Neural progenitor cell (in vitro differentiated cells): ENCODE results near the gene RSPO4.

ENCODE experiments used
- EZH2 ChIP-seq: fragments of 200-600 bp; sonication (generic); IDR thresholded peaks from 2 replicates; pipeline ENCODE4 v1.6.1; 2017; ENCODE audit warnings: antibody characterized with exemption, mild to moderate bottlenecking, moderate library complexity
- TF ChIP-seq, protein P1 (sequence below): fragments of 200-600 bp; sonication (generic); IDR thresholded peaks from 2 replicates; pipeline ENCODE4 v1.5.1; 2017; ENCODE audit warnings: antibody characterized with exemption, mild to moderate bottlenecking

DNA sequence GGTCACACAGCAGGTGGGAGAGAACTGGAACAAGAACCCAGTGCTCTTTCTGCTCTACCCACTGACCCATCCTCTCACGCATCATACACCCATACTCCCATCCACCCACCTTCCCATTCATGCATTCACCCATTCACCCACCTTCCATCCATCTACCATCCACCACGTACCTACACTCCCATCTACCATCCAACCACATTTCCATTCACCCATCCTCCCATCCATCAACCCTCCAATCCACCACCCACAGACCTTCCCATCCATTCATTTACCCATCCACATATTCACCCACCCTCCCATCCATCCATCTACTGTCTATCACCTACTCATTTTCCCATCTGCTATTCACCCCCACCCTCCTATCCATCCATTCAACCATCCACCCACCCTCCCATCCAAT, 17.2 kb upstream of the RSPO4 start:
- TF ChIP-seq, protein P1, sequence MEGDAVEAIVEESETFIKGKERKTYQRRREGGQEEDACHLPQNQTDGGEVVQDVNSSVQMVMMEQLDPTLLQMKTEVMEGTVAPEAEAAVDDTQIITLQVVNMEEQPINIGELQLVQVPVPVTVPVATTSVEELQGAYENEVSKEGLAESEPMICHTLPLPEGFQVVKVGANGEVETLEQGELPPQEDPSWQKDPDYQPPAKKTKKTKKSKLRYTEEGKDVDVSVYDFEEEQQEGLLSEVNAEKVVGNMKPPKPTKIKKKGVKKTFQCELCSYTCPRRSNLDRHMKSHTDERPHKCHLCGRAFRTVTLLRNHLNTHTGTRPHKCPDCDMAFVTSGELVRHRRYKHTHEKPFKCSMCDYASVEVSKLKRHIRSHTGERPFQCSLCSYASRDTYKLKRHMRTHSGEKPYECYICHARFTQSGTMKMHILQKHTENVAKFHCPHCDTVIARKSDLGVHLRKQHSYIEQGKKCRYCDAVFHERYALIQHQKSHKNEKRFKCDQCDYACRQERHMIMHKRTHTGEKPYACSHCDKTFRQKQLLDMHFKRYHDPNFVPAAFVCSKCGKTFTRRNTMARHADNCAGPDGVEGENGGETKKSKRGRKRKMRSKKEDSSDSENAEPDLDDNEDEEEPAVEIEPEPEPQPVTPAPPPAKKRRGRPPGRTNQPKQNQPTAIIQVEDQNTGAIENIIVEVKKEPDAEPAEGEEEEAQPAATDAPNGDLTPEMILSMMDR = no peak
- TF ChIP-seq EZH2 = no peak
